Measurements from ENCODE around the gene CCT6A.
"Not testable (repeated sequence)": the region's sequence is repeated elsewhere in the genome, so short reads cannot be mapped to it uniquely, and the experiment has no call there.

The CCT6A gene

DNA sequence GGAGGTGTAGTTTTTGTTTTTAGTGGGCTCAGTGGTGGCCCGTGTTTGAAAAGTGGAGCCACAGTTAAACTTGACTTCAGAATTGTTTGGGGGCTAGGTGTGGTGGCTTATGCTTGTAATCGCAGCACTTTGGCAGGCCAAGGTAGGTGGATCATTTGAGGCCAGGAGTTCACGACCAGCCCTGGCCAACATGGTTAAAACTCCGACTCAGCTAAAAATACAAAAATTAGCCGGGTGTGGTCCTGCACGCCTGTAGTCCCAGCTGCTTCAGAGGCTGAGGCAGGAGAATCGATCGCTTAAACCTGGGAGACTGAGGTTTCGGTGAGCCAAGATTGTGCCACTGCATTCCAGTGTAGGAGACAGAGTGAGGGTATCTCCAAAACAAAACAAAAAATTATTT, 1.8 kb downstream of the CCT6A start:
- no peak for DNase-seq (ENCODE audit: low spot score)

DNA sequence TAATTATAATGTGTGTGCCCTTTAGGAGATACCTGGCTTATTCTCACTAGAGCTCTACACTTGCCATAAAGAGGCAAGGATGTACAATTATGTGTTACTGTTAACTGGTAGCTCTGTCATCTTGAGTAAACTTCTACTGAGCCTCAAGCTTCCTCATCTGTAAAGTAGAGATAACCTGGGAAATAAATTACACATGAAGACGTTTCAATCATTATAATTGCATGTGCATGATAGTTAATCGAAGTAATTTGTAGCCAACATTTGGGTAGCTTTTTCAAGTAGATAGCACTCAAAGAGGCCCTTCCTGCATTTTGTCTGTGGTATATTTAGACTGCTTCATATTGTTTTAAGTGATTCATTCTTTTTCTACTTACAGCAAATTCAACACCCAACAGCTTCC, 2.4 kb downstream of the CCT6A start:
- no peak for DNase-seq (ENCODE audit: low spot score)

DNA sequence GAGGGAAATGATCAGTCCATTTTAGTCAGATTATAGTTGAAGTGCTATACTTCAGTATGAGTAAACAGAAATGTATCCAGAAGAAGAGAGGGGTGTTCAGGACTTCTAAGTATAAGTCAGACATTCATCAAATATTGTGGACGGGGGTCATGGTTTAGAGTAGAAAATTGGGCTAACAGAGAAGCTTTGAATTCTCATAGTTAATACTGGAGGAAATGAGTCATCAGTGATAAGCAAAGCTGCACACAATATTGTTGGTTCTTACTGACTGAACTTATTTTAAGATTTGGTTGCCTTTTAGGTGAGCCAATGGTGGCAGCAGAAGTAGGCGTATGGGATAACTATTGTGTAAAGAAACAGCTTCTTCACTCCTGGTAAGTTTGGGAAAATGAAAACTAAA, 10.8 kb downstream of the CCT6A start:
- no peak for DNase-seq (ENCODE audit: low spot score)

DNA sequence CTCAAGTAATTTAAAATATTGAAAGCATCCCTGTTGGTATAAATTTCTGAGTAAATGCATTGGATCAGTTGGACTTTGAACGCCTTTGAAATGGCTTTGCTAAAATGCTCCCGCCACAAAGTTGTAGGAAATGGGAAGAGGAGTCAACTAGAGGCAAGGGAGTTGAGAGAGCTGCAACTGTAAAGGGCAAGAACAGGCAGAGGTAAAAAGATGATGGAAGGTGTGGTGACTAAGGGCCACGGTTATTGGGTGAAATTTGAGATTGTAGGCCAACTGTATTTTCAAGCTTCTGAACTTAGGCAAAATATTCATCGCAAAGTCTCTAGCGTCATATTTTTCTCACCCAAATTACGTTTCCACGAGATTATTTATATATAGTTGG, 11.9 kb downstream of the CCT6A start:
- no peak for DNase-seq (ENCODE audit: low spot score)

DNA sequence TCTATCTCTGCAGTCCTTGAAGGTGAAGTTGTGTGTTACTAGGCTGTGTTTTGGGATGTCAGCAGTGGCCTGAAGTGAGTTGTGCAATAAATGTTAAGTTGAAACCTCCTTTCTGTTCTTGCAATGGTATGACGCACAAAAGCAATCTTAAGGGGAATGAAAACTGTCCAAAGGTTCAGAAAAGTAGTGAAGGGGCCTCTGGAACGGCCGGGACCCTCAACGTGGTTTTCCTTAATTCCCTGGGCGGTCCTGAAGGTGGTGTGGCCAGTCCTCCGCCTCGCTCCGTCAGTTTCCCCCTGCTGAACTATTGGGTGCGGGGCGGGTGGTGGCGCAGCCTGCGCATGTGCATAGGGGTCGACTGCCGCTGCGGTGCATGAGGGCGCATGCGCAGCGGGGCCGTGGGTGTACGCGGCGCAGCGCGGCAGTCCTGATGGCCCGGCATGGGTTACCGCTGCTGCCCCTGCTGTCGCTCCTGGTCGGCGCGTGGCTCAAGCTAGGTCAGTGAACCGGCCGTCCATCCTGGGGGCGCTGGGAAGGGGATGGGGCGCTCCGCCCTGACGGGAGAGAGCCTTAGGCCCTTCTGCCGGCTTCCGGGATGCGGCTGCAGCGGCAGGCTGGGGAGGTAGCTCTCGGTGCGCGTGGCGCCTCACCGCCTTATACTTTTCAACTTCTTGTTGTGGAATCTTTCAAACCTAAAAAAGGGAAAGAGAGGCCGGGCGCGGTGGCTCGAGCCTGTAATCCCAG, 12.5 kb downstream of the CCT6A start, which contains the start of gene SUMF2:
Gene SUMF2, plus strand, starts transcription at position 405 of the 744 bp plus-strand sequence. Its CDS starts 26 bp downstream, at position 431.
- peak; percentile 99 for DNase-seq (ENCODE audit: low spot score)

DNA sequence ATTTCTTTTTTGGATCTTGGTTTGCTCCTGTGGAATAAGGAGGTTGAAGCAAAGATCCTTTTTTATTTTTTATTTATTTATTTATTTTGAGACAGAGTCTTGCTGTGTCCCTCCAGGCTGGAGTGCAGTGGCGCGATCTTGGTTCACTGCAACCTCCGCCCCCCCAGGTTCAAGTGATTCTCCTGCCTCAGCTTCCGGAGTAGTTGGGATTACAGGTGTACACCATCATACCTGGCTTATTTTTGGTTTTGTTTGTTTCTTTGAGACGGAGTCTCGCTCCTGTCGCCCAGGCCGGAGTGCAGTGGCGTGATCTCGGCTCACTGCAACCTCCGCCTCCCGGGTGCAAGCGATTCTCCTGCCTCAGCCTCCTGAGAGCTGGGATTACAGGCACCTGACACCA, 14.8 kb downstream of the CCT6A start:
- not testable (repeated sequence) for DNase-seq (ENCODE audit: low spot score)

DNA sequence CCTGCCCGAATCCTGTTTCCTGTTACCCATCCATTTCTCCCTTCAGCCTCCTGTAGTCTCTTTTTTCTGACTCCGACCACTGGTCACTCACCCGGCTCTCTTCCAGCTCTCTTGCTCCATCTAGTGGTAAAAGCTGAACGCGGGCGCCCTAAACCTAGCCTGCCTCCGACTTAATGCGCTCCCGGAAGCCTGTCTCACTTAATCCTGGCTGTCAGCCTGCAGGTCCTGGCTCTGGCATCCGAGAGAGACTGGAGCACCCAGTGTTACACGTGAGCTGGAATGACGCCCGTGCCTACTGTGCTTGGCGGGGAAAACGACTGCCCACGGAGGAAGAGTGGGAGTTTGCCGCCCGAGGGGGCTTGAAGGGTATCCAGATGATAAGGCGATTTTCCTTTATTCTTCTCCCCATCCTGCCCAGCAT, 22.8 kb downstream of the CCT6A start:
- peak; percentile 90 for DNase-seq (ENCODE audit: low spot score)

DNA sequence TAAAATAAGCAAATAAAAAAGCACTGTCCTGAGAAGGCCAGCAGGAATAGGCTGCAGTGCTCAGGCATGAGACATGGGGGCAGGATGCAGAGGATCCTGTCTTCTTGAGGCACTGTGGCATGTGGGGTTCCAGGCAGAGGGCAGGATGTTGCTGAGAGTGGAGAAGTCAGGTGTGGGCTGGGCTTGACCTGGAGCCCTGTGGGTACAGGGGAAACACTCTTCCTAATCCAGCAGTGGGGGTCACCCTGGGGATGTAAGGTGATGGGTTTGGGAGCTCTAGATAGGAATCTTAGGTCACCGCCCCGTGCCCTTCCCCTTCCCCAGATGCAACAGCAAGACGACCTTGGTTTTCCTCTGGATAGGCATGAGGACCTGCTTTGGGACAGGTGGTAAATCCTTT, 26.1 kb downstream of the CCT6A start:
- no peak for DNase-seq (ENCODE audit: low spot score)

DNA sequence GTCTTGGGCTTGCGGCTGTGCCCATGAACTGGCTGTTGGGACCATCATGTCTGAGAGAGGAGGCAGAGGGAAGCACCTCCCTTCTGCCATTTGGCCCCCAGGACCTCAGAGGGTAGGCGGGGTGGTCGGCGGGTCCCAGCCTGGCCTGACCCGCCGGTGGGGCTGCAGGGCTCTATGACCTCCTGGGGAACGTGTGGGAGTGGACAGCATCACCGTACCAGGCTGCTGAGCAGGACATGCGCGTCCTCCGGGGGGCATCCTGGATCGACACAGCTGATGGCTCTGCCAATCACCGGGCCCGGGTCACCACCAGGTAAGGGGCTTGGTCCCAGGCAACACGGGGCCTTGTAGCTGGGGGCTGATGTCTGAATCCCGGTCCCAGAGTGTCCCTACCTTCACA, 26.6 kb downstream of the CCT6A start:
- DNase-seq (ENCODE audit: low spot score), result no peak

DNA sequence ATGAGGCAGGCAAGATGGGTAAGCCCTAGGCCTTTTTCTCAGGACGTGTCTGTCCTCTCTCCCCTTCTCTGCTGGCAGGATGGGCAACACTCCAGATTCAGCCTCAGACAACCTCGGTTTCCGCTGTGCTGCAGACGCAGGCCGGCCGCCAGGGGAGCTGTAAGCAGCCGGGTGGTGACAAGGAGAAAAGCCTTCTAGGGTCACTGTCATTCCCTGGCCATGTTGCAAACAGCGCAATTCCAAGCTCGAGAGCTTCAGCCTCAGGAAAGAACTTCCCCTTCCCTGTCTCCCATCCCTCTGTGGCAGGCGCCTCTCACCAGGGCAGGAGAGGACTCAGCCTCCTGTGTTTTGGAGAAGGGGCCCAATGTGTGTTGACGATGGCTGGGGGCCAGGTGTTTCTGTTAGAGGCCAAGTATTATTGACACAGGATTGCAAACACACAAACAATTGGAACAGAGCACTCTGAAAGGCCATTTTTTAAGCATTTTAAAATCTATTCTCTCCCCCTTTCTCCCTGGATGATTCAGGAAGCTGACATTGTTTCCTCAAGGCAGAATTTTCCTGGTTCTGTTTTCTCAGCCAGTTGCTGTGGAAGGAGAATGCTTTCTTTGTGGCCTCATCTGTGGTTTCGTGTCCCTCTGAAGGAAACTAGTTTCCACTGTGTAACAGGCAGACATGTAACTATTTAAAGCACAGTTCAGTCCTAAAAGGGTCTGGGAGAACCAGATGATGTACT, 28.1 kb downstream of the CCT6A start:
- DNase-seq (ENCODE audit: low spot score), result peak; percentile 85

DNA sequence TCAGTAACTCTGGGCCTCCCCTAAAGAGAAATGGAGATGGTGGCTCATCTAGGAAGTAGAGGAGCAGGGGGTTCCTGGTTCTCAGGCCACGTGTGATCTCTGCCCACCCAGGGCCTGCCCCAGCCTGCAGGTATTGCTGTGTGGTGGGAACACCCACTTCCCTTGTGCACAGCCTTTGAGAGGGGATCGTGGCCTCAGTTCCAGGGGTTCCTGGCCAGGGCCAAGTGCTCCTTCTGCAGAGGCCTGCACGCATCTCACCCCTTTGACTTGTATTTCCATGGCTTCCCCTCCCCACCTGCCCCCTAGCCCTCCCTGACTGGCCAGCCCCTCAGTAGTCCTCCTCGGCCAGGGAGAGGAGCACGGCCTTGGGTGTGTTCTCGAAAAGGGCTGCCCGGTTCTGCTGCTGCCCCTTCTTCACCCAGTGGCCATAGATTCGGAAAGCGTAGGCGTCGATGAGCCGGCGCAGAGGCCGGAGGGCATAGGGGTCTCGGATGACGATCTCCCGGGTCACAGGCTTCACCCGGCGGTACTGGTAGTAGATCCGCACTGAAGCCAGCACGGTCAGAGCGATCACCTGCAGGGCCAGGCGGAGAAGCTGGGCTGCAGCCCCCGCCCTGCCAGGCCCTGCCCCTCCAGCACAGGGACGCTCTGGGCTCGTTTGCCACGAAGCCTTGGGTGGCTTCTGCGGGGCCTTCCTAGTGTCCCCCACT, 29.3 kb downstream of the CCT6A start:
- DNase-seq (ENCODE audit: low spot score), result not testable (repeated sequence)

DNA sequence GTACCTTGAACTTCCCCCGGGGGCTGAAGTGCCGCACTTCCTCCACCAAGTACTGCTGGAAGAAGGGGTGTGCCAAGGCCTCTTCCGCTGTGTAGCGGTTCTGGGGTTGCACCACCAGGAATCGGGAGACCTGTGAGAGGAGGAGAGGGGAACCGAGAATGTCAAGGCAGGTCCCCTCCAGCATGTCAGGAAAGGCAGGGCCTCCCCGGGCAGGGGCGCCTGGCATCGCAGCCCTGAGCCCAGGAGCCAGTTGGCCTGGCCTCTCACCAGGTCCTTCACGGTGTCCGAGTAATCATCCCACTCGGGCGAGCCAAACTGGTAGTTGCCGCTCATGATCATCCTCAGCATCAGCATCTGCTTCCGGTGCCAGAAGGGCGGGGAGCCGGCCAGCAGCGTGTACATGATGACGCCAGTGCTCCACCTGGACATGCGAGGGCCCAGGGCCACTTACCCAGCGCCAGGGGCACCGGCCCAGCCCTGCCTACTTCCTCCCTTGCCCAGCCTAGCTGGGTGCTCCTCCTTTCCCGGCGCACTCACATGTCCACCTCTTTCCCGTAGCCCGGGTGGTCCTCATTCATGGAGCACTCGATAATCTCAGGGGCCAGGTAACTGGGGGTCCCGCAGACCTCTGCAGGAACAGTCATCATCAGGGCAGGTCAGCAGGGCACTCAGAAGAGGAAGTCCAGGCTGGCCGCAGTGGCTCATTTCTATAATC, 30.2 kb downstream of the CCT6A start:
- DNase-seq (ENCODE audit: low spot score), result no peak

DNA sequence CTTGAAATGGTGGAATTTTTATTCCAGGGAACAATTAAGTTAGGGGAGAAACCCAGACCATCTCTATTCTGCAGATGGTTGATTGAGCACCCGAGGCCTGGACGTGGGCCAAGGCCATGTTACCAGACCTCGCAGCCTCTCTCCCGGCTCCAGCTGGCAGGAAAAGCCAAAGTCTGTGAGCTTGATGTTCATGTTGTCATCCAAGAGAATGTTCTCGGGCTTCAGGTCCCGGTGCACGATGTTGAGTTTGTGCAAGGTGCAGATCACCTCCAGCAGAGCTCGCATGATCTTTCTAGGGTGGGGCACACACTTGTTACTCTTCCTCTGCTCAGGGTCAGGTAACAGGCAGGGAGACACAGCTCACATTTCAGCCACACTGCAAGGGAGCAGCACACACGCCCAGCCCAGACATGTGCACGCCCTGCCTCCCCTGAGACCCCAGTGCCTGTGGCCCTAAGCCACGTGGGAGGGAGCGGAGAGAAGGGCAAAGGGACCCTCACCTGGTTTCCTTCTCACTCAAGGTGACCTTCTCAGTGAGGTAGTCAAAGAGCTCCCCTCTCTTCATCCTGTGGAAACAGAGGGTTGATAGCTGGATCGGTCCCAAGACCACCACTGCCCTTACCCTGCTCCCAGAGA, 31.7 kb downstream of the CCT6A start:
- DNase-seq (ENCODE audit: low spot score), result no peak

DNA sequence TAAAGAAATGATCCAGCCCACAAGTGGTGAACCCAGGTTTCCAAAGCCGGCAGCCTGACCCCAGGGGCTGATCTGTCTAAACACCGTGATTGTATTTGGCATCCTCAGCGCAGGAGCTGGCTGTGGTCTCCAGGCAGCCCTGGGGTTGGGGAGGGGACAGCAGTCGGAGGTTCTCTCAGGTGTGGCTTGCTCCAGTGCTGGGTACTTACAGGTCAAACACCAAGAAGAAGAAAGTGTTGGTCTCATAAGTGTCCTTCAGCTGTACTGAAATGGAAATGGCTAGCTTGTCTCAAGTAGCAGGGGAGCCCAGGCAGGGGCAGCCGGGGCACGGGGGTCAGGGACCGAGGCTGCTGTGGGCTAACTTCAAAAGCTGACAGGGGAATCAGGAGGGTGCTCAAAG, 35.2 kb downstream of the CCT6A start:
- no peak for DNase-seq (ENCODE audit: low spot score)

DNA sequence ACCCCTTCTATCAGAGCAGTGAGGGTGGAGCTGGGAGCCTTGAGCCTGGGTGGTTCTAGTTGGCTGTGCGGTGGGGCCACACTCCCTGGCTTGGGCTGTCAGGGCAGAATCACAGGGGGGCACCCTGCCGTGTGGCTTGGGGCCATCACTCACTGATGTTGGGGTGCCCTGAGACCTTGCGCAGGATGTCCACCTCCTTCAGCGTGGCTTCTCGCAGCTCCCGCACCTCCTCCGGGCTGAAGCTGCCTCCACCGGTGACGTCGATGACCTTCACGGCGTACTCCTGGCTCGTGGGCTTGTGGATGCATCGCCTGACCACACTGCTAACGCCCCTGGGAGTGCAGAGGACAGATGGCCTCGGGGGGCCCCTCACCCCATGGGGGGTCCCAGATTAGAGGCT, 35.9 kb downstream of the CCT6A start:
- DNase-seq (ENCODE audit: low spot score), result no peak

DNA sequence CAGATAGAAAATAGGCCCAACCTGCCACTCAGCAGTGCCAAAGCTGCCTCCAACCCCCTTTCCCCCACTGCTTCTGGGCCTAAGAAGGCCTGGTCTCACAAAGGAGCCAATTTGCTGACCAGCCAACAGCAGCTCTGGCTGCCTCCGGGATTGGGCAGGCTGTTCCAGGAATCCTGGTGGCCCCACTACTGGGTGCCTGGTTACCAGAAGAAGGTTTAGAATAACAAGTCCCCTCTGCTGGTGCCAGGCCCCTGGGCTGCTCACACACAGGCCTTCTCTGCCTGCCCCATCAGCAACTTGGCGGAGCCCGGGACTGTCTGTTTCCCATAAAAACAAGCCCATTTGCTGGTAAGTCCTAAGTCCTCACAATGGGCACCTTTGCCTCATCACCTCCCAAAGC, 40.0 kb downstream of the CCT6A start:
- DNase-seq (ENCODE audit: low spot score), result no peak

DNA sequence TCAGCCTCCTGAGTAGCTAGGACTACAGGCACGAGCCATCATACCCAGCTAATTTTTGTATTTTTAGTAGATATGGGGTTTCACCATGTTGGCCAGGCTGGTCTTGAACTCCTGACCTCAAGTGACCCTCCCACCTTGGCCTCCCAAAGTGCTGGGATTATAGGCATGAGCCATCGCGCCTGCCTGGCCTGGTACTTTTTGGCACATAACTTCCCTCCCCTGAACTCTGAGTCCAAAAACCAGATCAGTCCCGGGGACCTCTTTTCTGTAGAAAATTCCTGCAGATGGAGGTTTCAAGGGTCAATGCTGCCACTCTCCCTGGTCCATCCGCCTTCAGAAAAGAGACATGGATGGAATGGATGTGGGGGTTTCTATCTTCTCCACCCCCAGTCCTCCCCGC, 40.8 kb downstream of the CCT6A start:
- DNase-seq (ENCODE audit: low spot score), result not testable (repeated sequence)

DNA sequence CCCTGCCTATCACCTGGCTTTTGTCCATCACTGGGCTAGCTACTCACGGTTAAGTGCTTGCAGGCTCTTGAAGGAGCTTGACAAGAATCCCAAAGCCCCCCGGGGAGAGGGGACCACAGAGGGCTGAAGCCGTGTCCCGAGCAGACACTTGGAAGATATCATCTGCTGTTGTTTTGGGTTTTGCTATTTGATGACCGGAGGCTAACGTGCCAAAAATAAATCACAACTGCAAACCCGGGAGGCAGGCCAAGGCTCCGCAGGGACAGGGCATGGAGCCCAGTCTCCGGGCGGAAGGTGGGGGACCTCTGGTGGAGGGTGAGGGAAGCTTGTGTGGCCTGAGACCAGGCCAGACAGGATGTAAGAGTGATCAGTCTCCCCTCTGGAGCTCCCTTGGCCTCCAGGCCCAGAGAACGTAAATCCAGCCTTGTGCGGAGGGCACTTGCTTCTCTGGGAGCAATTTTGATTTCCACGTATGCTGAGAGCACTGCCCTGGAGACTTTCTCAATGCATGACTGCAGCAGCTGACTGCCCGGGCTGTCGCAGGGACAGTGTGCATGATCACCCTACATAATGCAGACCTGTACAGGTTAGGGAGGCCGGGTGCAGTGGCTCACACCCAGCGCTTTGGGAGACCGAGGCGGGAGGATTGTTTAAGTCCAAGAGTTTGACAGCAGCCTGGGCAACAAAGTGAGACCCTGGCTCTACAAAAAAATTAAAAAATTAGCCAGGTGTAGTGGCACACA, 41.4 kb downstream of the CCT6A start, which contains the start of gene PHKG1:
Gene PHKG1, minus strand, starts transcription at position 164 of the 743 bp plus-strand sequence. CDS start 4,011 bp downstream, outside the sequence.
- DNase-seq (ENCODE audit: low spot score), result peak; percentile 93

DNA sequence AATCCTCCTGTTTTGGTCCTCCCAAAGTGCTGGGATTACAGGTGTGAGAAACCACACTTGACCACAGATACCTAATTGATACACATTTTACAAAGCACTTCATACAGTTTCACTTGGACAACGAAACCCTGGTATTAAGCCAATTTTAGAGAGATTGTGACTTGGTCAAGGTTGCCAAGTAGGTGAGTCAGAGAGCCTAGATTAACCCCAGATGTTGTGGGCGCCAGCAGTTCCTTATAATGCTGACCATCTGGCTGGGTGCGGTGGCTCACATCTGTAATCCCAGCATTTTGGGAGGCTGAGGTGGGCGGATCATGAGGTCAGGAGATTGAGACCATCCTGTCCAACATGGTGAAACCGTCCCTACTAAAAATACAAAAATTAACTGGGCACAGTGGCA, 46.1 kb downstream of the CCT6A start:
- peak; percentile 79 for DNase-seq (ENCODE audit: low spot score)

DNA sequence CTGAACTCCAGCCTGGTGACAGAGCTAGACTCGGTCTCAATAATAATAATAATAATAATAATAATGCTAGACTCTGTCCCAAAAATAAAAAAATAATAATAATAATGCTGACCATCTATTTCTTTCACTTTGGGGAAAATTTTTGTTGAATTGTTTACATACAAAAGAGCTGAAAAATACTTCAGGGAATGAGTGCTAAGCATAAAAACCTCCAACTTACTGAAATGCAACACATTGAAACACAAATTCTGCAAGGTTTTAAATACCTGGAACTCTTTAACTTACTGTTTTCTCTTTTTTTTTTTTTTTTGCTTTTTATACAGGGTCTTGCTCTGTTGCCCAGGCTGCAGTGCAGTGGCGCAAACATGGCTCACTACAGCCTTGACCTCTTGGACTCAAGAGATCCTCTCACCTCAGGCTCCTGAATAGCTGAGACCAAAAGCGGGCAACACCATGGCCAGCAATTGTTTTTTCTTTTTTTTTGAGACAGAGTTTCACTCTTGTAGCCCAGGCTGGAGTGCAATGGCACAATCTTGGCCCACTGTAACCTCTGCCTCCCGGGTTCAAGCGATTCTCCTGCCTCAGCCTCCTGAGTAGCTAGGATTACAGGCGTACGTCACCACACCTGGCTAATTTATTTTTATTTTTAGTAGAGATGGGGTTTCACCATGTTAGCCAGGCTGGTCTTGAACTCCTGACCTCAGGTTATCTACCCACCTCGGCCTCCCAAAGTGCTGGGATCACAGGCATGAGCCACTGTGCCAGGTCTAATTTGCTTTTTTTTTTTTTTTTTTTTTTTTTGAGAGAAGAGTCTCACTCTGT, 46.8 kb downstream of the CCT6A start:
- not testable (repeated sequence) for DNase-seq (ENCODE audit: low spot score)

Measured in GM03348 (cell line).